Activated T-cell treated with anti-CD3 and anti-CD28 coated beads, Interleukin-2, amount 50 U/mL, for 72 hours (primary cell): ENCODE results near the gene RNPS1. TPM values are rescaled to one million over a fixed set of nuclear protein-coding genes. Genes with fewer than 3 reads are reported as not detected.
"Not testable (repeated sequence)": the region's sequence is repeated elsewhere in the genome, so short reads cannot be mapped to it uniquely, and the experiment has no call there.

ENCODE experiments used
- ATAC-seq, 2 donors: fragments of 150-1000 bp; cut with Tn5 transposase; replicated peaks in 1 of 2; 2 replicates each; pipeline ENCODE4 v1.10.0; 2021; ENCODE audit warnings: moderate library complexity in 2 of 2, mild to moderate bottlenecking in 1 of 2
- DNase-seq, 2 donors: peaks; one replicate each; pipeline ENCODE4 v3.0.0; 2021 to 2022; ENCODE audit warnings: mixed read lengths in 1 of 2
- H3K27ac Mint-ChIP-seq: one replicate; pipeline ENCODE4 v1.8.0; 2022; ENCODE audit warnings: mild to moderate bottlenecking, moderate library complexity, mixed read lengths
- H3K27me3 Mint-ChIP-seq: one replicate; pipeline ENCODE4 v1.8.0; 2022; ENCODE audit warnings: low read depth, mixed read lengths
- H3K36me3 Mint-ChIP-seq, 2 donors: one replicate each; pipeline ENCODE4 v1.8.0; 2022; ENCODE audit warnings: mixed read lengths in 2 of 2, mild to moderate bottlenecking in 1 of 2; ENCODE audit not compliant: insufficient read depth in 2 of 2
- H3K4me1 Mint-ChIP-seq: one replicate; pipeline ENCODE4 v1.8.0; 2022; ENCODE audit warnings: low read depth, mixed read lengths
- H3K4me3 Mint-ChIP-seq, 2 donors: one replicate each; pipeline ENCODE4 v1.8.0; 2022; ENCODE audit warnings: mild to moderate bottlenecking in 2 of 2, mixed read lengths in 2 of 2, moderate library complexity in 2 of 2
- H3K9me3 Mint-ChIP-seq, 2 donors: one replicate each; pipeline ENCODE4 v1.8.0; 2022; ENCODE audit warnings: mixed read lengths in 2 of 2
- total RNA-seq, 2 donors: library from RNA; stranded (reverse); gene quantifications; one replicate each; pipeline ENCODE4 v1.2.3, GENCODE V29; 2022

Gene RNPS1
- total RNA-seq, 2 donors from 2014 or later = 336 to 361 TPM

- H3K4me1 Mint-ChIP-seq = no peaks in the 10 kb centered on the region
- ATAC-seq = no peak
- H3K27ac Mint-ChIP-seq = no peak overlapping the region
- H3K36me3 Mint-ChIP-seq = no peaks in the 10 kb centered on the region
- H3K9me3 Mint-ChIP-seq = no peaks in the 10 kb centered on the region
- no peak for DNase-seq
- no peaks in the 10 kb centered on the region for H3K27me3 Mint-ChIP-seq
- no peak overlapping the region for H3K4me3 Mint-ChIP-seq
Measured at GRCh38 chr16:2277466-2278271, 9.7 kb upstream of the RNPS1 start.

GRCh38 chr16:2276368-2277195 lies 8.7 kb upstream of the RNPS1 start:
- H3K4me3 Mint-ChIP-seq = no peak overlapping the region
- no peak for DNase-seq
- H3K4me1 Mint-ChIP-seq = no peaks in the 10 kb centered on the region
- H3K27me3 Mint-ChIP-seq = no peaks in the 10 kb centered on the region
- no peak for ATAC-seq
- H3K9me3 Mint-ChIP-seq = no peaks in the 10 kb centered on the region
- H3K27ac Mint-ChIP-seq = no peak overlapping the region
- H3K36me3 Mint-ChIP-seq = no peaks in the 10 kb centered on the region

- H3K4me1 Mint-ChIP-seq = no peaks in the 10 kb centered on the region
- ATAC-seq (no peak), DNase-seq (no peak)
- no peak overlapping the region for H3K4me3 Mint-ChIP-seq
- H3K27me3 Mint-ChIP-seq = no peaks in the 10 kb centered on the region
- H3K9me3 Mint-ChIP-seq = no peaks in the 10 kb centered on the region
- H3K36me3 Mint-ChIP-seq = no peaks in the 10 kb centered on the region
- no peak overlapping the region for H3K27ac Mint-ChIP-seq
Measured at GRCh38 chr16:2275476-2276367, 7.8 kb upstream of the RNPS1 start.

GRCh38 chr16:2273931-2274330 lies 6.0 kb upstream of the RNPS1 start:
- ATAC-seq (no peak), DNase-seq (no peak)
- Mint-ChIP-seq H3K36me3 (no peaks in the 10 kb centered on the region), H3K27me3 (no peaks in the 10 kb centered on the region), H3K9me3 (no peaks in the 10 kb centered on the region), H3K27ac (no peak overlapping the region), H3K4me1 (peaks cover 12% of the 10 kb centered on the region), H3K4me3 (no peak overlapping the region)

- DNase-seq (no peak), ATAC-seq (no peak)
- no peak overlapping the region for H3K4me3 Mint-ChIP-seq
- no peak overlapping the region for H3K27ac Mint-ChIP-seq
- no peaks in the 10 kb centered on the region for H3K9me3 Mint-ChIP-seq
- H3K36me3 Mint-ChIP-seq = no peaks in the 10 kb centered on the region
- no peaks in the 10 kb centered on the region for H3K27me3 Mint-ChIP-seq
- peaks cover 13% of the 10 kb centered on the region for H3K4me1 Mint-ChIP-seq
Measured at GRCh38 chr16:2273484-2273883, 5.6 kb upstream of the RNPS1 start.

- DNase-seq (no peak), ATAC-seq (no peak)
- H3K4me3 Mint-ChIP-seq = no peak overlapping the region
- H3K4me1 Mint-ChIP-seq = peaks cover 15% of the 10 kb centered on the region
- no peaks in the 10 kb centered on the region for H3K9me3 Mint-ChIP-seq
- no peaks in the 10 kb centered on the region for H3K27me3 Mint-ChIP-seq
- H3K36me3 Mint-ChIP-seq = peaks cover 0 to 5% of the 10 kb centered on the region in 2 donors
- no peak overlapping the region for H3K27ac Mint-ChIP-seq
Measured at GRCh38 chr16:2271848-2272461, 4.0 kb upstream of the RNPS1 start.

- no peak overlapping the region for H3K4me3 Mint-ChIP-seq
- peaks cover 27% of the 10 kb centered on the region for H3K4me1 Mint-ChIP-seq
- peaks cover 6 to 7% of the 10 kb centered on the region in 2 donors for H3K36me3 Mint-ChIP-seq
- no peaks in the 10 kb centered on the region for H3K27me3 Mint-ChIP-seq
- no peak overlapping the region for H3K27ac Mint-ChIP-seq
- no peak for DNase-seq
- H3K9me3 Mint-ChIP-seq = no peaks in the 10 kb centered on the region
- no peak for ATAC-seq
Measured at GRCh38 chr16:2270588-2271470, 2.9 kb upstream of the RNPS1 start.

- Mint-ChIP-seq H3K27me3 (no peaks in the 10 kb centered on the region), H3K27ac (no peak overlapping the region), H3K36me3 (peaks cover 7 to 10% of the 10 kb centered on the region in 2 donors), H3K4me1 (peaks cover 34% of the 10 kb centered on the region), H3K4me3 (peak overlapping the region in 1 of 2 donors; percentile 94), H3K9me3 (no peaks in the 10 kb centered on the region)
- no peak for DNase-seq
- no peak for ATAC-seq
Measured at GRCh38 chr16:2270070-2270462, 2.1 kb upstream of the RNPS1 start.

GRCh38 chr16:2267505-2267912 lies 417 bp downstream of the RNPS1 start:
- H3K4me3 Mint-ChIP-seq = peak overlapping the region; percentile 94 to 98
- H3K36me3 Mint-ChIP-seq = peaks cover 10 to 25% of the 10 kb centered on the region in 2 donors
- peak overlapping the region; percentile 99 for H3K27ac Mint-ChIP-seq
- H3K9me3 Mint-ChIP-seq, DNase-seq, H3K27me3 Mint-ChIP-seq: not testable (repeated sequence)
- H3K4me1 Mint-ChIP-seq = peaks cover 44% of the 10 kb centered on the region
- ATAC-seq = peak; percentile 72 to 75

- H3K4me3 Mint-ChIP-seq = peak overlapping the region; percentile 94 to 98
- ATAC-seq, H3K27me3 Mint-ChIP-seq, H3K9me3 Mint-ChIP-seq: not testable (repeated sequence)
- H3K27ac Mint-ChIP-seq = peak overlapping the region; percentile 94
- H3K36me3 Mint-ChIP-seq = peaks cover 17 to 31% of the 10 kb centered on the region in 2 donors
- H3K4me1 Mint-ChIP-seq = peaks cover 44% of the 10 kb centered on the region
- peak in 1 of 2 donors; percentile 15 for DNase-seq
Measured at GRCh38 chr16:2266887-2267286, 1.0 kb downstream of the RNPS1 start.

GRCh38 chr16:2263026-2263425 lies 4.9 kb downstream of the RNPS1 start:
- not testable (repeated sequence) for DNase-seq, H3K27me3 Mint-ChIP-seq, H3K4me3 Mint-ChIP-seq, H3K9me3 Mint-ChIP-seq, H3K27ac Mint-ChIP-seq, ATAC-seq
- Mint-ChIP-seq H3K4me1 (peaks cover 31% of the 10 kb centered on the region), H3K36me3 (peaks cover 20 to 52% of the 10 kb centered on the region in 2 donors)

- Mint-ChIP-seq H3K36me3 (peaks cover 19 to 58% of the 10 kb centered on the region in 2 donors), H3K4me1 (peaks cover 12% of the 10 kb centered on the region), H3K9me3 (no peaks in the 10 kb centered on the region), H3K27me3 (no peaks in the 10 kb centered on the region), H3K4me3 (no peak overlapping the region), H3K27ac (no peak overlapping the region)
- ATAC-seq (no peak), DNase-seq (no peak)
Measured at GRCh38 chr16:2260250-2260649, 7.7 kb downstream of the RNPS1 start.
